B cell (primary cell): ENCODE measurements around the gene INKA1.

Experiments used
- CTCF ChIP-seq: fragments of 200-600 bp; IDR thresholded peaks from one replicate; pipeline ENCODE4 v1.8.0; 2022; ENCODE audit warnings: antibody characterized with exemption, mild to moderate bottlenecking
- EZH2 ChIP-seq: IDR thresholded peaks from 2 replicates; pipeline ENCODE4 v1.6.1; 2012; ENCODE audit warnings: borderline replicate concordance, low read depth, mild to moderate bottlenecking, moderate library complexity, low read length; ENCODE audit not compliant: insufficient read depth, poor library complexity, severe bottlenecking

- TF ChIP-seq CTCF (no peak), EZH2 (no peak)
Measured at GRCh38 chr3:49790626-49791411, 12.2 kb upstream of the INKA1 start.
